AG09309 (cell line): ENCODE results near the gene SLC2A2.

Experiments used
- DNase-seq: peaks from one replicate; pipeline ENCODE4 v3.0.0-alpha.2; 2010; ENCODE audit warnings: low read depth
- H3K4me3 ChIP-seq: 2 replicates; pipeline ENCODE4 v1.5.1; 2011; ENCODE audit warnings: mild to moderate bottlenecking, low read depth, low read length, moderate library complexity; ENCODE audit not compliant: control insufficient read depth
- TF ChIP-seq, protein P1 (sequence below): IDR thresholded peaks from 2 replicates; pipeline ENCODE4 v1.5.1; 2011; ENCODE audit warnings: mild to moderate bottlenecking, low read depth, low read length, inconsistent platforms; ENCODE audit not compliant: insufficient read depth, control insufficient read depth; ENCODE audit errors: missing control alignments

The SLC2A2 gene

DNA sequence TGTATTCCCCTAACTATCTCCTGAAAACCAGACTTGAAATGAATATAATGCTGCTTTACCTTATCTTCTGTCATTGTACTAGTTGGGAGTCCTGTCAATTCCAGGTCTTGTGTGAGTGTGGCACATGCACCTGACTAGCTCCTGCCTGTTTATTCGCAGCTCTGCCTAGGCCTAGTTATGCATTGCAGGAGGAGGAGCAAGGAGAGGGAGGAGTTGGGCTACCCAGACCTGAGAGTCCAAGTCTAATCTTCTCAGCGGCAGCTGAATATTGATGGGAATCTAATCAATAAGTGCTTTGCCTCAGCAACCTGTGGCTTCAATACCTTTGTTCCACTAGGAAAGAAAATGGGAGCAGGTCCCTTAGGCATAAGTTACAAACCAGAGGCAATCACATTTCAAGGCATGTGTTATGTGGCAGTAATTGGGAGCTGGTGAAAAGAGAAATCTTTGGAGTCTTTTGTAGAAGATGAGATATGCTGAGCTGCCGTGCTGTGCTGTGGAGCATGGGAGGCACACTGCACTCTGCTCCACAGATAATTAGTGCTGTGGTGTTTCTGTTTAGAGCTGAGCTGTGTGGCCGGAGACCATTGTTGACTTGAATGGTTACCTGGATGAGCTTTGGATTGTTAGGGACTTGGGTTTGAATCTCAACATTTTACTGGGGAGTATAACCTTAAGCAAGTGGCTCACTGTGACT lies at the start of gene SLC2A2:
Gene SLC2A2 (minus strand): TSS at position 124 of the 697 bp plus-strand sequence. CDS start 50 bp downstream, at position 74.
- DNase-seq: no peak
- TF ChIP-seq, protein P1, sequence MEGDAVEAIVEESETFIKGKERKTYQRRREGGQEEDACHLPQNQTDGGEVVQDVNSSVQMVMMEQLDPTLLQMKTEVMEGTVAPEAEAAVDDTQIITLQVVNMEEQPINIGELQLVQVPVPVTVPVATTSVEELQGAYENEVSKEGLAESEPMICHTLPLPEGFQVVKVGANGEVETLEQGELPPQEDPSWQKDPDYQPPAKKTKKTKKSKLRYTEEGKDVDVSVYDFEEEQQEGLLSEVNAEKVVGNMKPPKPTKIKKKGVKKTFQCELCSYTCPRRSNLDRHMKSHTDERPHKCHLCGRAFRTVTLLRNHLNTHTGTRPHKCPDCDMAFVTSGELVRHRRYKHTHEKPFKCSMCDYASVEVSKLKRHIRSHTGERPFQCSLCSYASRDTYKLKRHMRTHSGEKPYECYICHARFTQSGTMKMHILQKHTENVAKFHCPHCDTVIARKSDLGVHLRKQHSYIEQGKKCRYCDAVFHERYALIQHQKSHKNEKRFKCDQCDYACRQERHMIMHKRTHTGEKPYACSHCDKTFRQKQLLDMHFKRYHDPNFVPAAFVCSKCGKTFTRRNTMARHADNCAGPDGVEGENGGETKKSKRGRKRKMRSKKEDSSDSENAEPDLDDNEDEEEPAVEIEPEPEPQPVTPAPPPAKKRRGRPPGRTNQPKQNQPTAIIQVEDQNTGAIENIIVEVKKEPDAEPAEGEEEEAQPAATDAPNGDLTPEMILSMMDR: no peak
- H3K4me3 ChIP-seq: no peak within 1 kb of the TSS

DNA sequence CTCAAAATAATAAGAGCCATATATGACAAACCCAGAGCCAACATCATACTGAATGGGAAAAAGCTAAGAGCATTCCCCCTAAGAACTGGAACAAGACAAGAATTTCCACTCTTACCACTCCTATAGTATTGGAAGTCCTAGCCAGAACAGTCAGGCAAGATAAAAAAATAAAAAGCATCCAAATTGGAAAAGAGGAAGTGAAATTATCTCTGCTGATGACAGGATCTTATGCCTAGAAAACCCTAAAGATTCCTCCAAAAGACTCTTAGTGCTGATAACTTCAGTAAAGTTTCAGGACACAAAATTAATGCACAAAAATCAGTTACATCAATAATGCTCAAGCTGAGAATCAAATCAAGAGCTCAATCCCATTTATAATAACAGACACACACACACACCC lies 45.9 kb upstream of the SLC2A2 start:
- no peak for DNase-seq
- no peak overlapping the region for H3K4me3 ChIP-seq
- TF ChIP-seq, protein P1: no peak

DNA sequence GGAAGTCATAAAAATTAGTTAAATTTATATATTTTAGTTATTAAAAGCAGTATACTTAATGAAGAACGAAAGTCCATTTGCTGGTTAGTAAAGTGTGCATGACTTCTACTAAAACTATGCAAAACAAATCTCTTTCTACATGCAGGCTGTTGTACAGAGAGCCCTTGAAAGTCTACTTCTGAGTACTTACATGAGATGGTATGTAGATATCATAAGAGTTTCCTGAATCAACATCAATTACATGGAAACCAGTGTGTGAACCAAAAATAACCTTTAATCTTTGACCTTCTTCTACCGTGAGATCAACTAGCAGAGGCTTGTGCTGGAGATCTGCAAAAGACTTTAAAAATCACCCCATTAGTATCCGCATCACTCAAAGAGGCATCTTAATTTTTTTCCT lies 42.1 kb upstream of the SLC2A2 start:
- TF ChIP-seq, protein P1: no peak
- H3K4me3 ChIP-seq: no peak overlapping the region
- no peak for DNase-seq

DNA sequence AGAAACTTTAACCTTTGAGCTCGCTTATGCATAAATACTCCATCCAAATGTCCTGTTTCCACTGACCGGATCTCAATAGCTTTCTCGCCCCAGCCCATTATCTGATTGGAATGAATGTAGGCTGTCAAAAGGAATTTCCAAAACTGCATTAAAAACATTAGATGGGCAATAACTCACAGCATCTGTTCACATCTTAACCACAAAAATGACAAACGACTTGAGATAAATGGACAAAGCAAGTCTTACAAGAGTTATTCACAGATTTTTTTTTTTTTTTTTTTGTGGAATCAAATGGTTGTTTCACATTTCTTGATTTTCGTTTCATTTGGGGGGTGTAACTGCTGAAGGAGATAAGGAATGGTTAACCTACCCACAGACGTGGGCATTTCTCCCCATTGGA lies 39.7 kb upstream of the SLC2A2 start:
- DNase-seq: no peak
- no peak overlapping the region for H3K4me3 ChIP-seq
- TF ChIP-seq, protein P1: no peak

DNA sequence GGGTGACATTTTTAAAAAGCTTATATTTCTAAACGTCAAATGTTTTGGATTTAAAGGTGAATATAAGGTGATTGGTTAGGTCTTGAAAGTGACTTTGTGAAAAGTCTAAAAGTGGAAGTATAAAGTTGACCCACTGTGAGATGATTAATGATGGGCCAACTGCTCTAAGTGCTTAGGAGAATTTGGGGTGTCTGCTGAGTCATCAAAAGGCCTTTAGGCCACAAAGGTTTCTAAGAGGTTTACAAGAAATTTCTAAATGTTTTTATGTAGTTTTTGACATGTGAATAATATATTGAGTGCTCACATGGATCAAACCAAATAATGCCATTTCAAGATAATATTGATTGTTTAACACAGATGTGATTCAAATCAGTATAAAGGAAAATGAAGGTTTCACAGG lies 39.2 kb upstream of the SLC2A2 start:
- DNase-seq: no peak
- TF ChIP-seq, protein P1: no peak
- H3K4me3 ChIP-seq: no peak overlapping the region

DNA sequence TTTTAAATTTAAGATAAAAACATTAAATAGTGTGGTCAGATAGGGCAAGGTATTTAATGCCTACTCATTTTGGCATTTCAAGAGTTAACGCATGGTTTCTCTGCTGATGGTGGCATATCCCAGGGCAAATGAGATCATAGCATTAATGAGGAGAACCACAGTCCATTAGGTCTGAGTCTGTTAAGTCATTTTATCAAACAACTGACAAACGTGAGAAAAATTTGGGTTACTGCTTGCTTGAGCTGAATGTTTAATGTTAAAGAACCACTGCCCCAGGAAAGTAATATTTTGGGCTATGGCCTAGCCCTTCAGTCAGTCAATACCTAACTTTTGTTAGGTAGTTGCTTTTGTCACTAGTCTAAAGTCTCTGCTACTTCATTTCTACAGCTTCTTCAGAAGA lies 37.9 kb upstream of the SLC2A2 start:
- no peak overlapping the region for H3K4me3 ChIP-seq
- DNase-seq: no peak

More for the DNA sequence above, 37.9 kb upstream of the SLC2A2 start:
- TF ChIP-seq, protein P1: no peak
